ENCODE results near the gene CAVIN2.

DNA sequence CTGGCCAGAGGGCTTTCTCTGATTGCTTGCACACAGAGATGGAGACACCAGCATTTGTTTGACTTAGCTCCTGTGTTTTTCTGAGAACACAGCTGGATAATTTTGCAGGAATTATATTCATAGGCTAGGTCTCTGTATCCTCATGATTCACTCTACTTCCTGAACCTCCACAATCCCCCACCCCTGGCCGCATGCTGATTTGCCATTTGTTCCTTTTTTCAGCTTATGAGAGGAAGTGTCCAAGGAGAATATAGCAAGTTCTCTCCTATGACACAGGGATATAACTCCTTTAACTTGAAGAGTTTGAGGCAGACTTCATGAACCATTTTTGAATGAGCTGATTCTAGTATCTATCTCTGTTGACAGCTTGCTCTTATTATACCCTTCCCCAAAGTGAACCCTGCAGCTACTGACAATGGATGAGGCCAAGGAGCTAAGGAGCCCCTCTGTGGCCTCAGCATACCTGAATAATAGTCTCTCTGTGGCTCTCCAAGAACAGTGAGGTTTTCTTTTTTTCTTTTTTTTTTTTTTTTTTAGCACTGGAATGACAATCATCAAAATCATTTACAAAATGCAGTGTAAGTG lies 15.4 kb downstream of the CAVIN2 start:
- TF ChIP-seq, protein P1, sequence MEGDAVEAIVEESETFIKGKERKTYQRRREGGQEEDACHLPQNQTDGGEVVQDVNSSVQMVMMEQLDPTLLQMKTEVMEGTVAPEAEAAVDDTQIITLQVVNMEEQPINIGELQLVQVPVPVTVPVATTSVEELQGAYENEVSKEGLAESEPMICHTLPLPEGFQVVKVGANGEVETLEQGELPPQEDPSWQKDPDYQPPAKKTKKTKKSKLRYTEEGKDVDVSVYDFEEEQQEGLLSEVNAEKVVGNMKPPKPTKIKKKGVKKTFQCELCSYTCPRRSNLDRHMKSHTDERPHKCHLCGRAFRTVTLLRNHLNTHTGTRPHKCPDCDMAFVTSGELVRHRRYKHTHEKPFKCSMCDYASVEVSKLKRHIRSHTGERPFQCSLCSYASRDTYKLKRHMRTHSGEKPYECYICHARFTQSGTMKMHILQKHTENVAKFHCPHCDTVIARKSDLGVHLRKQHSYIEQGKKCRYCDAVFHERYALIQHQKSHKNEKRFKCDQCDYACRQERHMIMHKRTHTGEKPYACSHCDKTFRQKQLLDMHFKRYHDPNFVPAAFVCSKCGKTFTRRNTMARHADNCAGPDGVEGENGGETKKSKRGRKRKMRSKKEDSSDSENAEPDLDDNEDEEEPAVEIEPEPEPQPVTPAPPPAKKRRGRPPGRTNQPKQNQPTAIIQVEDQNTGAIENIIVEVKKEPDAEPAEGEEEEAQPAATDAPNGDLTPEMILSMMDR (optimal IDR thresholded peaks at IDR 0.05 in 1 of 3, IDR thresholded peaks at IDR 0.05 in 1 of 3, conservative IDR thresholded peaks at IDR 0.05 in 1 of 3; ENCODE audit: extremely low read depth in 1 of 3, insufficient read depth in 2 of 3, low read length in 3 of 3): no peak
- TF ChIP-seq EZH2 (IDR thresholded peaks at IDR 0.05; ENCODE audit: low read length): no peak

Data from keratinocyte (primary cell).